Activated CD4-positive, alpha-beta T cell treated with anti-CD3 and anti-CD28 coated beads, Interleukin-2, amount 50 U/mL, for 1 hour (primary cell): ENCODE data around the gene ERC2.
"Not testable (repeated sequence)": the region's sequence is repeated elsewhere in the genome, so short reads cannot be mapped to it uniquely, and the experiment has no call there.

Experiments
- DNase-seq: peaks from one replicate; pipeline ENCODE4 v3.0.0-alpha.2; 2020

Gene ERC2

GRCh38 chr3:56053727-56054126 is 414.5 kb downstream of the ERC2 start:
- DNase-seq = no peak

GRCh38 chr3:56052188-56052587 is 416.1 kb downstream of the ERC2 start:
- DNase-seq = no peak

GRCh38 chr3:56051052-56051451 is 417.2 kb downstream of the ERC2 start:
- no peak for DNase-seq

- DNase-seq = no peak
Observed at GRCh38 chr3:56048946-56049345, 419.3 kb downstream of the ERC2 start.

- DNase-seq = no peak
Observed at GRCh38 chr3:56048331-56048730, 419.9 kb downstream of the ERC2 start.

- DNase-seq = no peak
Observed at GRCh38 chr3:56042326-56042951, 425.8 kb downstream of the ERC2 start.

- no peak for DNase-seq
Observed at GRCh38 chr3:56025326-56025725, 442.9 kb downstream of the ERC2 start.

GRCh38 chr3:56023546-56023945 is 444.7 kb downstream of the ERC2 start:
- DNase-seq = no peak

GRCh38 chr3:56022619-56023018 is 445.6 kb downstream of the ERC2 start:
- DNase-seq = no peak

GRCh38 chr3:56019490-56020146 is 448.6 kb downstream of the ERC2 start:
- no peak for DNase-seq

GRCh38 chr3:56015374-56015773 is 452.9 kb downstream of the ERC2 start:
- not testable (repeated sequence) for DNase-seq

GRCh38 chr3:56012721-56013120 is 455.5 kb downstream of the ERC2 start:
- no peak for DNase-seq

- no peak for DNase-seq
Observed at GRCh38 chr3:56005196-56005805, 463.0 kb downstream of the ERC2 start.

GRCh38 chr3:56003129-56003528 is 465.1 kb downstream of the ERC2 start:
- DNase-seq = no peak

- no peak for DNase-seq
Observed at GRCh38 chr3:56001991-56002390, 466.3 kb downstream of the ERC2 start.

GRCh38 chr3:56001537-56001936 is 466.7 kb downstream of the ERC2 start:
- no peak for DNase-seq

- no peak for DNase-seq
Observed at GRCh38 chr3:55989366-55989765, 478.9 kb downstream of the ERC2 start.

GRCh38 chr3:55988905-55989304 is 479.4 kb downstream of the ERC2 start:
- no peak for DNase-seq

GRCh38 chr3:55984626-55985025 is 483.6 kb downstream of the ERC2 start:
- DNase-seq = no peak

GRCh38 chr3:55978953-55979352 is 489.3 kb downstream of the ERC2 start:
- no peak for DNase-seq

GRCh38 chr3:55974421-55975165 is 493.7 kb downstream of the ERC2 start:
- no peak for DNase-seq

GRCh38 chr3:55969634-55970033 is 498.6 kb downstream of the ERC2 start:
- DNase-seq = no peak

GRCh38 chr3:55968331-55968730 is 499.9 kb downstream of the ERC2 start:
- DNase-seq = no peak

GRCh38 chr3:55966566-55966965 is 501.7 kb downstream of the ERC2 start:
- DNase-seq = no peak
